T47D (cell line): ENCODE measurements around the gene PIAS3.

ENCODE experiments used
- DNase-seq, 2 experiments: peaks; one replicate each; pipeline versions ENCODE4 v3.0.0 to v3.0.0-alpha.2; 2011 to 2012; ENCODE audit warnings: low read depth in 1 of 2, low spot score in 1 of 2
- JUND ChIP-seq: IDR thresholded peaks from 2 replicates; pipeline ENCODE4 v1.6.1; 2012; ENCODE audit warnings: low read depth
- in situ Hi-C: cut with HindIII; loops from 2 replicates; pipeline ENCODE4 v1.10.0; 2016; ENCODE audit warnings: low sequenced_read_pairs, low pct_unique_long_range_greater_than_20kb

Gene PIAS3

GRCh38 chr1:145804235-145805045 lies 54.4 kb downstream of the PIAS3 start:
- in situ Hi-C loops, result no loop called here
- no peak for DNase-seq
- TF ChIP-seq JUND, result no peak

DNA sequence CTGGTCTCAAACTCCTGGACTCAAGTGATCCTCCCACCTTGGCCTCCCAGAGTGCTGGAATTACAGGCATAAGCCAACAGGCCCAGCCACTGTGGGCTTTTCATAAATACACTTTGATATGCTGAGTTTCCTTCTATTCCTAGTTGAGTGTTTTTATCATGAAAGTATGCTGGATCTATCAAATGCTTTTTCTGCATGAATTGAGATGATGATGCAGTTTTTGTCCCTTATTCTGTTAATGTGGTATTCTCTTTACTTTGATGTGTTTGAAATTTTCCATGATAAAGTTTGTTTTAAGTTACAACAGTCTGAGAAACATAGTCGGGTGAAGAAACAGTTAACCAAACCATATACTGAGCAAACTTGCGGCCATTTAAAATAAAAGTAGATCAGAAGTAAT lies 59.1 kb downstream of the PIAS3 start:
- TF ChIP-seq JUND, result no peak
- in situ Hi-C loops, result no loop called here
- no peak for DNase-seq
